CD4-positive, alpha-beta T cell (primary cell): Measurements from ENCODE around the gene MYEF2. TPM values are rescaled to one million over a fixed set of nuclear protein-coding genes. Genes with fewer than 3 reads are reported as not detected.

Experiments used
- ATAC-seq: fragments of 200-7000 bp; cut with Tn5 transposase; one replicate; pipeline ENCODE4 v1.10.0; 2022; ENCODE audit warnings: mild to moderate bottlenecking; ENCODE audit not compliant: poor library complexity
- CTCF ChIA-PET: fragments of 350-600 bp; sonication (Branson Sonifier 250); formaldehyde crosslinking; loops from one replicate; lab custom pipeline; 2021; ENCODE audit warnings: antibody characterized with exemption, inconsistent platforms; lab: Charles Lee
- POLR2A ChIA-PET: fragments of 350-600 bp; sonication (Branson Sonifier 250); formaldehyde crosslinking; loops from one replicate; lab custom pipeline; 2021; ENCODE audit warnings: antibody characterized with exemption, inconsistent platforms; lab: Charles Lee
- DNase-seq, 14 experiments: peaks; one replicate each; pipeline ENCODE4 v3.0.0-alpha.2; 2013 to 2020; ENCODE audit warnings: mixed read lengths in 2 of 14
- H3K27ac ChIP-seq, 2 donors: one replicate each; pipeline versions ENCODE4 v1.5.1 to v1.7.0; 2013; ENCODE audit warnings: low read length in 2 of 2, low read depth in 1 of 2, mild to moderate bottlenecking in 1 of 2
- H3K27me3 ChIP-seq, 2 experiments: 1 replicate in 1 of 2; 2 replicates in 1 of 2; pipeline versions ENCODE4 v1.6.1 to v1.7.0; 2013; ENCODE audit warnings: low read length in 2 of 2, control low read depth in 1 of 2, mild to moderate bottlenecking in 1 of 2, moderate library complexity in 1 of 2; ENCODE audit not compliant: insufficient read depth in 2 of 2, control insufficient read depth in 1 of 2
- H3K36me3 ChIP-seq: one replicate; pipeline ENCODE4 v1.6.1; 2013; ENCODE audit warnings: low read length, control low read depth; ENCODE audit not compliant: insufficient read depth
- H3K4me1 ChIP-seq: one replicate; pipeline ENCODE4 v1.6.1; 2013; ENCODE audit warnings: low read length, control low read depth; ENCODE audit not compliant: insufficient read depth
- H3K4me3 ChIP-seq: one replicate; pipeline ENCODE4 v1.5.1; 2013; ENCODE audit warnings: mild to moderate bottlenecking, low read length, moderate library complexity
- H3K9me3 ChIP-seq, 2 experiments: 1 replicate in 1 of 2; 2 replicates in 1 of 2; pipeline versions ENCODE4 v1.6.1 to v1.7.0; 2013; ENCODE audit warnings: low read length in 2 of 2, mild to moderate bottlenecking in 2 of 2, control low read depth in 1 of 2, moderate library complexity in 1 of 2; ENCODE audit not compliant: control insufficient read depth in 1 of 2, insufficient read depth in 1 of 2
- H3K27ac Mint-ChIP-seq: one replicate; pipeline ENCODE4 v1.8.0; 2020; ENCODE audit warnings: mixed read lengths
- H3K27me3 Mint-ChIP-seq: one replicate; pipeline ENCODE4 v1.8.0; 2021; ENCODE audit warnings: mixed read lengths
- H3K36me3 Mint-ChIP-seq: one replicate; pipeline ENCODE4 v1.8.0; 2021; ENCODE audit warnings: low read depth, mixed read lengths
- H3K4me1 Mint-ChIP-seq: one replicate; pipeline ENCODE4 v1.8.0; 2021; ENCODE audit warnings: low read depth, mixed read lengths
- H3K4me3 Mint-ChIP-seq: one replicate; pipeline ENCODE4 v1.8.0; 2020; ENCODE audit warnings: mild to moderate bottlenecking, mixed read lengths
- H3K9me3 Mint-ChIP-seq: one replicate; pipeline ENCODE4 v1.8.0; 2020; ENCODE audit warnings: mixed read lengths
- intact Hi-C, 2 experiments: fragments of 100-400 bp; cut with DNase I in 1 of 2; cut with micrococcal nuclease in 1 of 2; formaldehyde crosslinking; loops; one replicate each; pipeline versions ENCODE4 v1.15.1 to v1.9.0; 2023 to 2025; cut with DNase I, micrococcal nuclease
- total RNA-seq, 174 experiments: library from RNA in 2 of 174; stranded (reverse) in 2 of 174; gene quantifications; one replicate each; pipeline ENCODE4 v1.2.3 and lab custom pipeline; 2021 to 2026
- TF ChIP-seq, protein P1 (sequence below): fragments of 200-600 bp; IDR thresholded peaks from one replicate; pipeline ENCODE4 v1.8.0; 2022; ENCODE audit warnings: antibody characterized with exemption, mild to moderate bottlenecking

Gene MYEF2
- total RNA-seq, 2 experiments from 2014 or later: 19.3 to 24.7 TPM

DNA sequence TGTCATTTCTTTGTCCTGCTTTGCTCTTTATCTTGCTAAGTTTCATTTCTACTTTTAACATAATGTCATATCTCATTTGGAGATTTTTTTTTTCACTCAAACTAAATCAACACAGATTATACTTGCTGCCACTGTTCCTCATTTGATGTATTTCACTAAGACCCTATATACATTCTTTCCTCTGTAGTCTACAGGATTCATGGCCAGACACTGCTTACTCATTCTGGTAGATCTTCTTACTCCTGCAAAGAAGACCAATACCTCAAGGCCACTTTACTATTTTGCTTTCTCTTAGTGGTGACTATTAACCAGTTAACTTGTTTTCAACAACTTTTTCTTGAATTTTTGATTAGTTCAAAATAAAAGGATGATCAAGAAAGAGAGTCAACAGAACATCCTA lies 30.7 kb downstream of the MYEF2 start:
- Histone ChIP-seq H3K4me1 (no peaks in the 10 kb centered on the region), H3K27me3 (no peaks in the 10 kb centered on the region), H3K9me3 (no peaks in the 10 kb centered on the region), H3K27ac (no peak overlapping the region), H3K36me3 (no peaks in the 10 kb centered on the region), H3K4me3 (no peak overlapping the region)
- H3K4me1 Mint-ChIP-seq: no peaks in the 10 kb centered on the region
- ATAC-seq (no peak), DNase-seq (no peak)
- no peak overlapping the region for H3K27ac Mint-ChIP-seq
- H3K9me3 Mint-ChIP-seq: no peaks in the 10 kb centered on the region
- ChIA-PET POLR2A (no interaction called here), CTCF (no interaction called here)
- H3K27me3 Mint-ChIP-seq: no peaks in the 10 kb centered on the region
- TF ChIP-seq, protein P1, sequence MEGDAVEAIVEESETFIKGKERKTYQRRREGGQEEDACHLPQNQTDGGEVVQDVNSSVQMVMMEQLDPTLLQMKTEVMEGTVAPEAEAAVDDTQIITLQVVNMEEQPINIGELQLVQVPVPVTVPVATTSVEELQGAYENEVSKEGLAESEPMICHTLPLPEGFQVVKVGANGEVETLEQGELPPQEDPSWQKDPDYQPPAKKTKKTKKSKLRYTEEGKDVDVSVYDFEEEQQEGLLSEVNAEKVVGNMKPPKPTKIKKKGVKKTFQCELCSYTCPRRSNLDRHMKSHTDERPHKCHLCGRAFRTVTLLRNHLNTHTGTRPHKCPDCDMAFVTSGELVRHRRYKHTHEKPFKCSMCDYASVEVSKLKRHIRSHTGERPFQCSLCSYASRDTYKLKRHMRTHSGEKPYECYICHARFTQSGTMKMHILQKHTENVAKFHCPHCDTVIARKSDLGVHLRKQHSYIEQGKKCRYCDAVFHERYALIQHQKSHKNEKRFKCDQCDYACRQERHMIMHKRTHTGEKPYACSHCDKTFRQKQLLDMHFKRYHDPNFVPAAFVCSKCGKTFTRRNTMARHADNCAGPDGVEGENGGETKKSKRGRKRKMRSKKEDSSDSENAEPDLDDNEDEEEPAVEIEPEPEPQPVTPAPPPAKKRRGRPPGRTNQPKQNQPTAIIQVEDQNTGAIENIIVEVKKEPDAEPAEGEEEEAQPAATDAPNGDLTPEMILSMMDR: no peak
- intact Hi-C loops: no loop called here
- peaks cover 48% of the 10 kb centered on the region for H3K36me3 Mint-ChIP-seq
- no peak overlapping the region for H3K4me3 Mint-ChIP-seq

DNA sequence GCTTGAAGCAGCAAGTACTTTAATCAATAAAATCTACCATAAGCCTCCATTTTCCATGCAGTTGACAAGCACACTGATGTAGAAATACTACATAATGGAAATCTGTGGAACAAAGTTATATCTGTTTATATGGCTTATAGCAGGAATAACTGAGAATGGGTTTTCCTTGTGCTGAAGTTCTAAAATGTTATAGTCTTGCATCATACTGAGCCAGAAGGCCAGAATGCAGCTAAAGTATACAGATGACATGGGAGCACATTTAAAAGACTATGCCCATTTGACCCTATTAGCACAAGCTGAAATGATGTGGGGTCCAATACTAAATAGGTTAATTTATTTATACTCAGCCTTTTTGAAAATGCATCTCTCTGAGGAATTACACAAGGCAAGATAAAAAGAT lies 32.2 kb downstream of the MYEF2 start:
- Histone ChIP-seq H3K4me3 (no peak overlapping the region), H3K9me3 (no peaks in the 10 kb centered on the region), H3K36me3 (no peaks in the 10 kb centered on the region), H3K4me1 (no peaks in the 10 kb centered on the region), H3K27me3 (no peaks in the 10 kb centered on the region), H3K27ac (no peak overlapping the region)
- Mint-ChIP-seq H3K27me3 (no peaks in the 10 kb centered on the region), H3K36me3 (peaks cover 44% of the 10 kb centered on the region), H3K4me3 (no peak overlapping the region), H3K27ac (no peak overlapping the region), H3K9me3 (no peaks in the 10 kb centered on the region), H3K4me1 (no peaks in the 10 kb centered on the region)
- ATAC-seq: no peak
- POLR2A ChIA-PET: no interaction called here
- CTCF ChIA-PET: no interaction called here
- intact Hi-C loops: no loop called here
- DNase-seq: no peak
- TF ChIP-seq, protein P1: no peak

DNA sequence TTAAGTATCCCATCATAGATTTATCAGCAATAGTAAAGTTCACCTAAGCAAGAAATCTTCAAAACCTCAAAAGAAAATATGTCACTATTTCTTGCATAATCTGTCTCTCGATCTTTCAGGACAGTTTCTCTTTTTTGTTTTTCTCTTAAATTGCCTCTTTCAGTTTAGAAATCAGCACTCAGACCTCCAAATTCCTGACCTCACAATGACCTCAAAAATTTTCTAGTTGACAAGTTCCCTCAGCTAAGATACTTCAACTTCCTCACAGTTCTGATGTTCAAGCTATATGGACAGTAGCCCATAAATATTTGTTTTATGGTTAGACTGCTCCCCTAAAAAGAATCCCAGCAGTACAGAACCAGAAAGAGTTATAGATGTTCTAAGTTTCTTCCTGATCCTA lies 33.2 kb downstream of the MYEF2 start:
- TF ChIP-seq, protein P1: no peak
- Histone ChIP-seq H3K4me3 (no peak overlapping the region), H3K27ac (no peak overlapping the region), H3K36me3 (no peaks in the 10 kb centered on the region), H3K9me3 (no peaks in the 10 kb centered on the region), H3K27me3 (no peaks in the 10 kb centered on the region), H3K4me1 (no peaks in the 10 kb centered on the region)
- intact Hi-C loops: no loop called here
- ChIA-PET POLR2A (no interaction called here), CTCF (no interaction called here)
- ATAC-seq: no peak
- no peak for DNase-seq
- H3K4me1 Mint-ChIP-seq: no peaks in the 10 kb centered on the region
- H3K27ac Mint-ChIP-seq: no peak overlapping the region
- peaks cover 38% of the 10 kb centered on the region for H3K36me3 Mint-ChIP-seq
- H3K9me3 Mint-ChIP-seq: no peaks in the 10 kb centered on the region
- no peak overlapping the region for H3K4me3 Mint-ChIP-seq
- H3K27me3 Mint-ChIP-seq: no peaks in the 10 kb centered on the region
